Colon (tissue), 2 donors: ENCODE measurements around the gene PICK1.

Experiments
- FAIRE-seq: peaks from 2 replicates; lab custom pipeline; 2012; peaks lifted over from hg19 to GRCh38; lab: Jason Lieb, UNC
- donor health status: control.
- donor health status: control.

Gene PICK1

GRCh38 chr22:38056969-38057891, at the start of gene PICK1:
Gene PICK1, plus strand, starts transcription at chr22:38057404. Its CDS starts 406 bp downstream, at chr22:38057810.
- FAIRE-seq = no peak

GRCh38 chr22:38009000-38009806, 48.0 kb upstream of the PICK1 start:
- no peak for FAIRE-seq

GRCh38 chr22:38012604-38013072, 44.6 kb upstream of the PICK1 start:
- no peak for FAIRE-seq

GRCh38 chr22:38014083-38014482, 43.1 kb upstream of the PICK1 start:
- FAIRE-seq = no peak

GRCh38 chr22:38016182-38017151, 40.7 kb upstream of the PICK1 start:
- FAIRE-seq = no peak

- FAIRE-seq = no peak
Measured at GRCh38 chr22:38017272-38017920, 39.8 kb upstream of the PICK1 start.

- no peak for FAIRE-seq
Measured at GRCh38 chr22:38017939-38018885, 39.0 kb upstream of the PICK1 start.

- FAIRE-seq = no peak
Measured at GRCh38 chr22:38018938-38019827, 38.0 kb upstream of the PICK1 start.

GRCh38 chr22:38021206-38021605, 36.0 kb upstream of the PICK1 start:
- no peak for FAIRE-seq

- FAIRE-seq = no peak
Measured at GRCh38 chr22:38023045-38023444, 34.2 kb upstream of the PICK1 start.

GRCh38 chr22:38025514-38025913, 31.7 kb upstream of the PICK1 start:
- FAIRE-seq = no peak

GRCh38 chr22:38026130-38027111, 30.8 kb upstream of the PICK1 start:
- FAIRE-seq = no peak

GRCh38 chr22:38027487-38027886, 29.7 kb upstream of the PICK1 start:
- FAIRE-seq = no peak

- FAIRE-seq = no peak
Measured at GRCh38 chr22:38028344-38029130, 28.7 kb upstream of the PICK1 start.

GRCh38 chr22:38029370-38029769, 27.8 kb upstream of the PICK1 start:
- FAIRE-seq = no peak

GRCh38 chr22:38029901-38030300, 27.3 kb upstream of the PICK1 start:
- no peak for FAIRE-seq
